Cardiac septum (tissue), 1 donor: ENCODE data around the gene TBCEL. TPM values are rescaled to one million over a fixed set of nuclear protein-coding genes. Genes with fewer than 3 reads are reported as not detected.

Source experiments
- DNase-seq: peaks from one replicate; pipeline ENCODE4 v3.0.0-alpha.2; 2020; ENCODE audit warnings: low spot score
- intact Hi-C: fragments of 100-400 bp; cut with DNase I; formaldehyde crosslinking; loops from one replicate; pipeline ENCODE4 v1.14.0; 2022
- total RNA-seq: library from RNA; stranded (reverse); fragmentation: NEBNext Ultra II Directional; extraction: Animal tissue kit (Norgen Biotek cat#: 25700); gene quantifications from one replicate; pipeline ENCODE4 v1.2.1, GENCODE V29; 2021
- donor health status: DM: no; HTN: no; CAD: no.

The TBCEL gene
- total RNA-seq, 1 donor from 2014 or later = 32.9 TPM

GRCh38 chr11:121127809-121128208 lies 103.9 kb downstream of the TBCEL start:
- intact Hi-C loops = no loop called here
- DNase-seq = no peak

- intact Hi-C loops = no loop called here
- DNase-seq = no peak
Observed at GRCh38 chr11:121129362-121130340, 105.7 kb downstream of the TBCEL start.

GRCh38 chr11:121131656-121132055 lies 107.8 kb downstream of the TBCEL start:
- intact Hi-C loops = no loop called here
- DNase-seq = no peak

- intact Hi-C loops = no loop called here
- DNase-seq = no peak
Observed at GRCh38 chr11:121132211-121132976, 108.5 kb downstream of the TBCEL start.

- no peak for DNase-seq
- intact Hi-C loops = no loop called here
Observed at GRCh38 chr11:121134741-121135312, 110.9 kb downstream of the TBCEL start.

GRCh38 chr11:121137005-121137404 lies 113.1 kb downstream of the TBCEL start:
- no peak for DNase-seq
- intact Hi-C loops = no loop called here

- intact Hi-C loops = no loop called here
- no peak for DNase-seq
Observed at GRCh38 chr11:121138259-121138658, 114.4 kb downstream of the TBCEL start.

- DNase-seq = no peak
- intact Hi-C loops = no loop called here
Observed at GRCh38 chr11:121140369-121140768, 116.5 kb downstream of the TBCEL start.

Other genes with a start within 250 kb of the TBCEL start
- 1.2 TPM for gene TECTA, start 77.1 kb downstream of the TBCEL start, total RNA-seq